H1 (cell line): ENCODE measurements around the gene CPLX1. TPM values are rescaled to one million over a fixed set of nuclear protein-coding genes. Genes with fewer than 3 reads are reported as not detected.

Experiments used
- CTCF ChIA-PET: fragments of 300-600 bp; sonication (Branson Sonifier 250); formaldehyde crosslinking; loops from one replicate; lab custom pipeline; 2021; ENCODE audit not compliant: partially characterized antibody; lab: Charles Lee
- POLR2A ChIA-PET: fragments of 300-600 bp; sonication (Branson Sonifier 250); formaldehyde crosslinking; loops from one replicate; lab custom pipeline; 2021; ENCODE audit warnings: inconsistent platforms; ENCODE audit not compliant: partially characterized antibody; lab: Charles Lee
- DNase-seq, 2 experiments: peaks; one replicate each; pipeline versions ENCODE4 v3.0.0 to v3.0.0-alpha.2; 2010 to 2022; ENCODE audit warnings: low spot score in 2 of 2, low read depth in 1 of 2, mixed read lengths in 1 of 2
- FAIRE-seq: peaks from 2 replicates; lab custom pipeline; 2011; peaks lifted over from hg19 to GRCh38; lab: Jason Lieb, UNC
- H2AFZ ChIP-seq: 2 replicates; pipeline ENCODE4 v1.8.1; 2012; ENCODE audit warnings: low read length, inconsistent platforms
- H2AK5ac ChIP-seq: 2 replicates; pipeline ENCODE4 v1.6.1; 2013; ENCODE audit warnings: low read depth, low read length
- H2BK120ac ChIP-seq: replicated peaks from 2 replicates; pipeline ENCODE3; 2013; ENCODE audit warnings: low read depth, low read length, inconsistent platforms
- H2BK12ac ChIP-seq: 2 replicates; pipeline ENCODE4 v1.6.1; 2013; ENCODE audit warnings: low read depth, low read length
- H2BK15ac ChIP-seq: 2 replicates; pipeline ENCODE4 v1.6.1; 2013; ENCODE audit warnings: low read length
- H2BK20ac ChIP-seq: 2 replicates; pipeline ENCODE4 v1.6.1; 2013; ENCODE audit warnings: low read length
- H2BK5ac ChIP-seq: 2 replicates; pipeline ENCODE4 v1.6.1; 2013; ENCODE audit warnings: low read depth, low read length
- H3K14ac ChIP-seq: 2 replicates; pipeline ENCODE4 v1.6.1; 2013; ENCODE audit warnings: inconsistent platforms; ENCODE audit not compliant: insufficient read length
- H3K18ac ChIP-seq: 2 replicates; pipeline ENCODE4 v1.6.1; 2013; ENCODE audit warnings: low read length; ENCODE audit errors: extremely low read depth
- H3K23ac ChIP-seq: 2 replicates; pipeline ENCODE4 v1.6.1; 2013; ENCODE audit warnings: inconsistent platforms; ENCODE audit not compliant: insufficient read length
- H3K23me2 ChIP-seq: 2 replicates; pipeline ENCODE4 v1.6.1; 2013; ENCODE audit warnings: low read depth, low read length
- H3K27ac ChIP-seq: 2 replicates; pipeline ENCODE4 v1.6.1; 2011; ENCODE audit warnings: low read depth, low read length, inconsistent platforms
- H3K27me3 ChIP-seq, 4 experiments: replicated peaks in 1 of 4; 1 replicate in 1 of 4; 2 replicates in 3 of 4; pipeline versions ENCODE4 v1.6.1 to v1.8.1; 2011 to 2013; ENCODE audit warnings: low read length in 3 of 4, mild to moderate bottlenecking in 3 of 4, inconsistent platforms in 2 of 4, mixed read lengths in 2 of 4, moderate library complexity in 1 of 4; ENCODE audit not compliant: control insufficient read depth in 3 of 4, insufficient read depth in 3 of 4; ENCODE audit errors: extremely low read depth in 1 of 4
- H3K36me3 ChIP-seq, 4 experiments: 2 replicates each; pipeline versions ENCODE4 v1.6.1 to v1.8.1; 2011 to 2013; ENCODE audit warnings: mild to moderate bottlenecking in 4 of 4, low read length in 3 of 4, moderate library complexity in 2 of 4, control low read depth in 1 of 4, inconsistent platforms in 1 of 4; ENCODE audit not compliant: insufficient read depth in 4 of 4, control insufficient read depth in 2 of 4
- H3K4ac ChIP-seq: replicated peaks from 2 replicates; pipeline ENCODE3; 2013; ENCODE audit warnings: low read length, low read depth, mixed read lengths, inconsistent platforms; ENCODE audit not compliant: insufficient read length
- H3K4me1 ChIP-seq, 4 experiments: replicated peaks in 1 of 4; 1 replicate in 1 of 4; 2 replicates in 3 of 4; pipeline versions ENCODE4 v1.6.1 to v1.8.1; 2011 to 2013; ENCODE audit warnings: low read length in 3 of 4, inconsistent platforms in 2 of 4, mixed read lengths in 1 of 4; ENCODE audit not compliant: insufficient read depth in 4 of 4, control insufficient read depth in 3 of 4
- H3K4me2 ChIP-seq, 2 experiments: 2 replicates each; pipeline versions ENCODE4 v1.6.1 to v1.8.1; 2011 to 2013; ENCODE audit warnings: low read depth in 2 of 2, low read length in 2 of 2, control low read depth in 1 of 2, inconsistent platforms in 1 of 2, mild to moderate bottlenecking in 1 of 2; ENCODE audit not compliant: insufficient read depth in 1 of 2
- H3K4me3 ChIP-seq, 4 experiments: fragments of 200-600, 300-600 bp in 1 of 4; sonication (generic), shearing (Covaris generic), sonication (Bioruptor Twin) in 1 of 4; 2 replicates each; pipeline versions ENCODE4 v1.5.1 to v1.8.1; 2011 to 2016; ENCODE audit warnings: low read length in 4 of 4, low read depth in 3 of 4, control low read depth in 2 of 4, inconsistent platforms in 2 of 4, mild to moderate bottlenecking in 2 of 4, mixed read lengths in 1 of 4, moderate library complexity in 1 of 4; ENCODE audit not compliant: insufficient read depth in 2 of 4; ENCODE audit errors: extremely low read depth in 1 of 4
- H3K56ac ChIP-seq: replicated peaks from 2 replicates; pipeline ENCODE3; 2013; ENCODE audit warnings: low read depth, mild to moderate bottlenecking, mixed read lengths, low read length, inconsistent platforms; ENCODE audit not compliant: insufficient read length
- H3K79me1 ChIP-seq: 2 replicates; pipeline ENCODE4 v1.6.1; 2013; ENCODE audit warnings: low read depth, low read length, control low read depth
- H3K79me2 ChIP-seq, 2 experiments: 2 replicates each; pipeline versions ENCODE4 v1.6.1 to v1.8.1; 2012 to 2013; ENCODE audit warnings: low read length in 2 of 2, mild to moderate bottlenecking in 2 of 2, inconsistent platforms in 1 of 2; ENCODE audit not compliant: insufficient read depth in 2 of 2, control insufficient read depth in 1 of 2
- H3K9ac ChIP-seq, 4 experiments: replicated peaks in 1 of 4; 1 replicate in 1 of 4; 2 replicates in 3 of 4; pipeline versions ENCODE4 v1.6.1 to v1.8.1; 2011 to 2013; ENCODE audit warnings: low read depth in 3 of 4, low read length in 3 of 4, control low read depth in 2 of 4, mild to moderate bottlenecking in 2 of 4, moderate library complexity in 2 of 4, inconsistent platforms in 1 of 4; ENCODE audit errors: extremely low read depth in 1 of 4
- H3K9me3 ChIP-seq, 2 experiments: 2 replicates each; pipeline versions ENCODE4 v1.6.1 to v1.8.1; 2012 to 2013; ENCODE audit warnings: mild to moderate bottlenecking in 2 of 2, moderate library complexity in 2 of 2, control low read depth in 1 of 2, inconsistent platforms in 1 of 2, low read depth in 1 of 2, low read length in 1 of 2, mixed read lengths in 1 of 2; ENCODE audit not compliant: insufficient read depth in 2 of 2
- H4K20me1 ChIP-seq, 2 experiments: replicated peaks in 1 of 2; 2 replicates each; pipeline versions ENCODE3 to v1.8.1; 2011 to 2013; ENCODE audit warnings: inconsistent platforms in 2 of 2, low read length in 2 of 2, mild to moderate bottlenecking in 1 of 2; ENCODE audit not compliant: insufficient read depth in 2 of 2, control insufficient read depth in 1 of 2
- H4K5ac ChIP-seq: 2 replicates; pipeline ENCODE4 v1.6.1; 2013; ENCODE audit warnings: low read length, low read depth, mixed read lengths, inconsistent platforms; ENCODE audit not compliant: insufficient read length
- H4K8ac ChIP-seq: 2 replicates; pipeline ENCODE4 v1.8.0; 2013; ENCODE audit warnings: mild to moderate bottlenecking, moderate library complexity, low read length, inconsistent platforms; ENCODE audit not compliant: insufficient read depth; ENCODE audit errors: extremely low read depth
- H4K91ac ChIP-seq: replicated peaks from 2 replicates; pipeline ENCODE3; 2013; ENCODE audit warnings: low read length, mixed read lengths, inconsistent platforms; ENCODE audit not compliant: insufficient read length
- CREB1 ChIP-seq: IDR thresholded peaks from 2 replicates; pipeline ENCODE4 v1.6.1; 2012; ENCODE audit warnings: inconsistent platforms
- NRF1 ChIP-seq: IDR thresholded peaks from 2 replicates; pipeline ENCODE4 v1.6.1; 2011; ENCODE audit warnings: mild to moderate bottlenecking, low read depth, low read length, improper control_type of control experiment
- WGBS, 2 experiments: shearing (Covaris generic) in 1 of 2; methylation state at CpG; one replicate each; pipeline versions ENCODE4 v1.1.6 to v1.1.7; 2013 to 2015; ENCODE audit warnings: low lambda C conversion rate in 2 of 2, mixed read lengths in 2 of 2, inconsistent platforms in 1 of 2, low coverage in 1 of 2, missing lambda C conversion rate in 1 of 2; ENCODE audit not compliant: insufficient replicate concordance in 2 of 2, insufficient coverage in 1 of 2, insufficient read length in 1 of 2; ENCODE audit errors: extremely low coverage in 1 of 2, missing lambda C conversion rate in 1 of 2; 5-methylcytosine and 5-hydroxymethylcytosine counted together
- polyA plus RNA-seq, 7 experiments: library from polyadenylated mRNA; depleted of rRNA in 3 of 7; stranded (reverse) in 5 of 7; unstranded in 2 of 7; fragments of >200 nt in 5 of 7; fragments of 200-250 nt in 2 of 7; gene quantifications; 1 replicate in 5 of 7; 2 replicates in 1 of 7; 4 replicates in 1 of 7; pipeline versions ENCODE4 v1.2.1 to v1.2.3, GENCODE V29; 2011 to 2013; ENCODE audit warnings: missing spikeins in 2 of 7, mixed read lengths in 2 of 7
- total RNA-seq: library from RNA; stranded (reverse); fragmentation: NEBNext Ultra II Directional; extraction: Animal tissue kit (Norgen Biotek cat#: 25700); gene quantifications from 2 replicates; pipeline ENCODE4 v1.2.1, GENCODE V29; 2021

The CPLX1 gene
- total and polyA plus RNA-seq, 2 of the 8 experiments (the other 6 are each of a cell fraction or from before 2014, with no cell fraction given), result 0.32 to 0.56 TPM

GRCh38 chr4:796206-796605 lies 29.7 kb downstream of the CPLX1 start:
- H3K79me2 ChIP-seq, result no peaks in the 10 kb centered on the region
- WGBS, 2 experiments, result 90% methylated on average over 17 of the region's 17 CpGs; no CpG with 5 or more reads in 1 of the 2 experiments
- no peak overlapping the region for H4K8ac ChIP-seq
- H3K4ac ChIP-seq, result no peak overlapping the region
- no peak overlapping the region for H3K14ac ChIP-seq
- H2BK12ac ChIP-seq, result no peak overlapping the region
- H3K27me3 ChIP-seq, result peaks cover 19 to 56% (median 47%) of the 10 kb centered on the region in 4 experiments
- peaks cover 4 to 8% of the 10 kb centered on the region in 2 experiments for H4K20me1 ChIP-seq
- no peak overlapping the region for H2AFZ ChIP-seq
- H2BK5ac ChIP-seq, result no peak overlapping the region
- no peaks in the 10 kb centered on the region for H3K9me3 ChIP-seq
- H3K18ac ChIP-seq, result no peak overlapping the region
- H3K79me1 ChIP-seq, result no peaks in the 10 kb centered on the region
- no peak overlapping the region for H2BK15ac ChIP-seq
- H4K91ac ChIP-seq, result no peak overlapping the region
- FAIRE-seq (no peak), DNase-seq (no peak)
- H2AK5ac ChIP-seq, result no peak overlapping the region
- no peak overlapping the region for H3K4me3 ChIP-seq
- TF ChIP-seq NRF1 (no peak), CREB1 (no peak)
- no peak overlapping the region for H3K4me2 ChIP-seq
- no peak overlapping the region for H3K9ac ChIP-seq
- H3K27ac ChIP-seq, result no peak overlapping the region
- no peaks in the 10 kb centered on the region for H3K36me3 ChIP-seq
- no peak overlapping the region for H3K56ac ChIP-seq
- H3K23me2 ChIP-seq, result peaks cover 5% of the 10 kb centered on the region; the same call in 1 of the 2 replicates
- POLR2A ChIA-PET, result interaction anchor here (1.7 kb wide), 1 partner anchor 60 kb away, joined by 3 read pairs; no protein-coding TSS in a partner anchor
- no peak overlapping the region for H2BK20ac ChIP-seq
- peaks cover 5 to 38% (median 21%) of the 10 kb centered on the region in 4 experiments for H3K4me1 ChIP-seq
- no peak overlapping the region for H3K23ac ChIP-seq
- H2BK120ac ChIP-seq, result no peak overlapping the region
- CTCF ChIA-PET, result interaction anchor here (1.2 to 3.7 kb wide), 3 partner anchors 18 to 30 kb away, joined by 3 to 17 read pairs (median 11); no protein-coding TSS in a partner anchor
- no peak overlapping the region for H4K5ac ChIP-seq
